Calu3 (cell line): Measurements from ENCODE around the gene NPL. TPM values are rescaled to one million over a fixed set of nuclear protein-coding genes. Genes with fewer than 3 reads are reported as not detected.

Experiments
- BruUV-seq: library from RNA; stranded (reverse); fragments of 400-500 nt; replicated peaks from 2 replicates; lab custom pipeline; 2021; lab: Mats Ljungman, UMichigan
- CTCF ChIA-PET: fragments of 300-600 bp; sonication (Branson Sonifier 250); formaldehyde crosslinking; loops from one replicate; lab custom pipeline; 2022; ENCODE audit warnings: antibody characterized with exemption; lab: Charles Lee
- DNase-seq: peaks from one replicate; pipeline ENCODE4 v3.0.0; 2022
- H3K27ac Mint-ChIP-seq: one replicate; pipeline ENCODE4 v1.8.0; 2022; ENCODE audit warnings: mixed read lengths; ENCODE audit not compliant: unreplicated experiment
- H3K27me3 Mint-ChIP-seq: one replicate; pipeline ENCODE4 v1.8.0; 2022; ENCODE audit warnings: mixed read lengths; ENCODE audit not compliant: unreplicated experiment
- H3K36me3 Mint-ChIP-seq: one replicate; pipeline ENCODE4 v1.8.0; 2022; ENCODE audit warnings: mild to moderate bottlenecking, moderate library complexity, mixed read lengths; ENCODE audit not compliant: insufficient read depth, unreplicated experiment
- H3K4me1 Mint-ChIP-seq: one replicate; pipeline ENCODE4 v1.8.0; 2022; ENCODE audit warnings: mild to moderate bottlenecking, low read depth, mixed read lengths; ENCODE audit not compliant: unreplicated experiment
- H3K4me3 Mint-ChIP-seq: one replicate; pipeline ENCODE4 v1.8.0; 2022; ENCODE audit warnings: mild to moderate bottlenecking, low read depth, moderate library complexity, mixed read lengths; ENCODE audit not compliant: unreplicated experiment
- H3K9me3 Mint-ChIP-seq: one replicate; pipeline ENCODE4 v1.8.0; 2022; ENCODE audit warnings: low read depth, mixed read lengths; ENCODE audit not compliant: unreplicated experiment
- intact Hi-C: fragments of 100-400 bp; cut with micrococcal nuclease; formaldehyde crosslinking; loops from one replicate; pipeline ENCODE4 v1.10.0; 2022; ENCODE audit not compliant: unreplicated experiment
- total RNA-seq: library from RNA; stranded (reverse); gene quantifications from 2 replicates; pipeline ENCODE4 v1.2.3, GENCODE V29; 2022
- TF ChIP-seq, protein P1 (sequence below): fragments of 200-600 bp; IDR thresholded peaks from one replicate; pipeline ENCODE4 v1.8.0; 2022; ENCODE audit warnings: antibody characterized with exemption; ENCODE audit not compliant: unreplicated experiment

NPL gene
- total RNA-seq, 1 experiment from 2014 or later: 5.0 TPM

DNA sequence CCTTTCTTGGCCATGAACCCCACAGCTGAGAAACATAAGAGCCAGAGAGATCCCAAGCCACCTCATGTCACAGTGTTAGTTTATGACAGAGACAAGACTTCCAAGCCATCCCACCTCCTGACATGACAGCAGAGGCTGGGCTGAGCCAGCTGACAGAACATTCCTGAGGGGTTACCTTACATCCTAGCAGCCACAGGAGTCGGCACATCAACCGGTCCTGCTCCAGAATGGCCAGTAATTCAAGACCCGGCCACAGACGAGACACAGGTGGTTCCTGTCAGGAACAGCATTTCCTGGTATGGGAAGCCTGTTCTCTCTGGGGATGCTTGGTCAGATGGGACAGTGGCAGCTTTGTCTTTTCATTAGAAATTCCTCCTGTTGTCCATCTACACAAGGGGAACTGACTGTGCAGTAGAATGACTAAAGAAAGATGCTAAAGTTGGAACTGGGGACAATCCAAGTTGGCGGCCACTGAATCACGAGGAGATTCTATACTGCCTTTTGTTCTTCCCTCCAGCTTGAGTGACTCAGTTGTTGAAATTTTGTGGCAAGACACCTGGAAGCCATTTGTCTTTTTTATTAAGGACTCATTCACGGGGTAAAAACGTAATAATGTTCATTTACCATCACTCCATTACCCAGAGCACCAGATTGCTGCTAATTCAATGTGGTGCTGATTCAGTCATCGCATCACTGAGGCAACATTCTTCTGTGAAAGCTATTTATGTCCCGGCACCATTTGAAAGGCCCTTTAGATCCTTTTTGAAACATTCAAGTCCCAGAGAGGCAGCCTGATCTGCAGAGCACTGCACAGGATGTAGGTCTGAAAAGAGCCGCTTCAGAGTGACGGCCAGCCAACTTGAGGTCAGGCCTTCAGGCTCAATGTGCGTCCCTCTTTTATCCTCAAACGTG, 37.2 kb upstream of the NPL start:
- H3K27ac Mint-ChIP-seq: no peak overlapping the region
- no peak overlapping the region for H3K4me3 Mint-ChIP-seq
- no peak for DNase-seq
- peaks cover 23% of the 10 kb centered on the region for H3K27me3 Mint-ChIP-seq
- no peaks in the 10 kb centered on the region for H3K36me3 Mint-ChIP-seq
- CTCF ChIA-PET: no interaction called here
- no peaks in the 10 kb centered on the region for H3K4me1 Mint-ChIP-seq
- intact Hi-C loops: no loop called here
- no TSS peak for BruUV-seq
- H3K9me3 Mint-ChIP-seq: peaks cover 4% of the 10 kb centered on the region
- TF ChIP-seq, protein P1, sequence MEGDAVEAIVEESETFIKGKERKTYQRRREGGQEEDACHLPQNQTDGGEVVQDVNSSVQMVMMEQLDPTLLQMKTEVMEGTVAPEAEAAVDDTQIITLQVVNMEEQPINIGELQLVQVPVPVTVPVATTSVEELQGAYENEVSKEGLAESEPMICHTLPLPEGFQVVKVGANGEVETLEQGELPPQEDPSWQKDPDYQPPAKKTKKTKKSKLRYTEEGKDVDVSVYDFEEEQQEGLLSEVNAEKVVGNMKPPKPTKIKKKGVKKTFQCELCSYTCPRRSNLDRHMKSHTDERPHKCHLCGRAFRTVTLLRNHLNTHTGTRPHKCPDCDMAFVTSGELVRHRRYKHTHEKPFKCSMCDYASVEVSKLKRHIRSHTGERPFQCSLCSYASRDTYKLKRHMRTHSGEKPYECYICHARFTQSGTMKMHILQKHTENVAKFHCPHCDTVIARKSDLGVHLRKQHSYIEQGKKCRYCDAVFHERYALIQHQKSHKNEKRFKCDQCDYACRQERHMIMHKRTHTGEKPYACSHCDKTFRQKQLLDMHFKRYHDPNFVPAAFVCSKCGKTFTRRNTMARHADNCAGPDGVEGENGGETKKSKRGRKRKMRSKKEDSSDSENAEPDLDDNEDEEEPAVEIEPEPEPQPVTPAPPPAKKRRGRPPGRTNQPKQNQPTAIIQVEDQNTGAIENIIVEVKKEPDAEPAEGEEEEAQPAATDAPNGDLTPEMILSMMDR: no peak

DNA sequence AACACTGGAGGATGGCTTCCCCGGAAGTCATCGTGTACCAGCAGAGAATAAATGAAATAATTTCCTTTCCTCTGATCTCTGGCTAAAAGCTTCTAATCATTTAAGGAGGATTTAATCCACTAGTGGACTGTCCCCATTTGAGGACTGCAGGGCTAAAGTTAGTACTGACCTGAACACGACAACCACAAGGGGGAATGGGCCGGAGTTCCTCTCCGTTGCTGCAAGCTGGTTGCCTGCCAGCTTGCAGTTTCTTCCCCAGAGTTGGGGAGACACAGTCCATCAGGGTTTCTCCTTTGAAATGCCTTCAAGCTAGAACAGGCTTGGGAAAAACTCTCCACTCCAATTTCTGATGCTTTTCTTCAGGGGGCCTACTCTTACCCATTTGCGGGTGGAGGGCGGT, 35.5 kb upstream of the NPL start:
- TF ChIP-seq, protein P1: no peak
- Mint-ChIP-seq H3K4me1 (no peaks in the 10 kb centered on the region), H3K27ac (no peak overlapping the region), H3K9me3 (peaks cover 4% of the 10 kb centered on the region), H3K27me3 (peaks cover 15% of the 10 kb centered on the region), H3K36me3 (no peaks in the 10 kb centered on the region), H3K4me3 (no peak overlapping the region)
- no peak for DNase-seq
- CTCF ChIA-PET: interaction anchor here (0.6 kb wide), 1 partner anchor 462 kb away, joined by 3 read pairs; no protein-coding TSS in a partner anchor
- intact Hi-C loops: no loop called here
- no TSS peak for BruUV-seq

DNA sequence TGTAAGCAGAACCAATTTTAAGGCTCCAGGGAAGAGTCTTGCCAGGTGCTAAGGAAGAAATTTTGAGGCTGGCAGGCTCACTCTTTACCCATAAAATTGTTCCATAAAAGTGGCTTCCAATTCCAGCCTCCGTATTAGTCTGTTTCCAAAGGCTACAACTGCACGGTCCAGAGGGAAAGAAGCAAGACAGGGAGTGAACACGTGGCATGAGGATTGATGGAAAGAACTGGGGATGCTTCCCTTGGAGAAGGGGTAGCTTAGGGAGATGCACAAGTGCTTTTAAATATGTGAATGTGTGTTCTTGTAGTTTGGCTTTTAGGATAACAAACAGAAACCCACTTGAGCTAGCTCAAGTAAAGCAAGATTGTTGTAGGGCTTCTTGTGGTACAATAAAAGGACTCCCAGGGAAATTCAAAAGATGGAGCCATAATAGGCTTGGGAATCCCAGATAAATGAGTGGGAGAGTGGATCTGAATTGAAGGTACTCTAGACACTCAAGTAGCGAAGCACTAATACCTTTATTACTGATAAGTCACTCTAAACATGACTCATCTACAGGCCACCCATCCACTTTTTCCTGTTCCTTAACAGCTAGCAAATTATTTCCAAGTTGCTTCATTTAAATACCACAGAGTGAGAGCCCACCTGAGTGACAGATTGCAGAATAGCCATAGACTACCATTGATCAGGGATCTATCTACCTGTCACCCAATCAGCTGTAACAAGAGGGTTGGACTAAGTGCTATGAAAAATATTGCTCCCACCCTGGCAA, 34.8 kb upstream of the NPL start:
- DNase-seq: no peak
- CTCF ChIA-PET: no interaction called here
- Mint-ChIP-seq H3K27ac (no peak overlapping the region), H3K9me3 (peaks cover 2% of the 10 kb centered on the region), H3K4me1 (no peaks in the 10 kb centered on the region), H3K27me3 (peaks cover 9% of the 10 kb centered on the region), H3K4me3 (no peak overlapping the region), H3K36me3 (no peaks in the 10 kb centered on the region)
- no TSS peak for BruUV-seq
- intact Hi-C loops: no loop called here
- TF ChIP-seq, protein P1: no peak

DNA sequence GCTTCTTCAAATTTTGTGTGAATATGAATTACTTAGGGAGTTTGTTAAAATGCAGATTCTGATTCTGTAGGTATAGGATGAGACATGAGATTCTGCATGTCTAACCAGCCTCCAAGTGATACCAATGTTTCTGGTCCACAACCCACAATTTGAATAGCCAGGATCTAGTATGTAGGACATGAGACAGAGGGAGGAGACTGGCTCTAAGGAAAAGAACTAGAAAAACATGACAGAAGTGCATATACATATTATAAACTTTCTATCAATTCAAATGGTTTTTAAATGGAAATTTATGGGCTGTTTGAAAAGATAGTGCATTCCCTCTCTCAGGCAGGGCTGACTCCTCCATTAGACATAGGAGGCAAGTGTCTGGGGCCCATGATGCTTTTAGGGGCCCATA, 33.9 kb upstream of the NPL start:
- no peaks in the 10 kb centered on the region for H3K27me3 Mint-ChIP-seq
- no peaks in the 10 kb centered on the region for H3K9me3 Mint-ChIP-seq
- no peaks in the 10 kb centered on the region for H3K36me3 Mint-ChIP-seq
- TF ChIP-seq, protein P1: no peak
- intact Hi-C loops: no loop called here
- BruUV-seq: no TSS peak
- no peaks in the 10 kb centered on the region for H3K4me1 Mint-ChIP-seq
- no peak for DNase-seq
- CTCF ChIA-PET: no interaction called here
- no peak overlapping the region for H3K4me3 Mint-ChIP-seq
- no peak overlapping the region for H3K27ac Mint-ChIP-seq
